Measurements from ENCODE around the gene FAM53B. TPM values are rescaled to one million over a fixed set of nuclear protein-coding genes. Genes with fewer than 3 reads are reported as not detected.

Gene FAM53B
- total RNA-seq, 1 donor from 2014 or later: 24.1 TPM

- intact Hi-C loops (cut with micrococcal nuclease): loop anchor here (5.0 kb wide), 1 partner anchor 93 kb away; the partner anchor contains the start of gene EEF1AKMT2
These were observed 44.5 kb downstream of the FAM53B start for GRCh38 chr10:124699471-124700292.

- intact Hi-C loops (cut with micrococcal nuclease): loop anchor here (5.0 kb wide), 1 partner anchor 93 kb away; the partner anchor contains the start of gene EEF1AKMT2
These were observed 45.4 kb downstream of the FAM53B start for GRCh38 chr10:124698545-124699469.

GRCh38 chr10:124697837-124698544 is 46.2 kb downstream of the FAM53B start:
- intact Hi-C loops (cut with micrococcal nuclease): loop anchor here (2.0 to 5.0 kb wide), 2 partner anchors 51 to 94 kb away; partner anchors contain the start of gene EEF1AKMT2

GRCh38 chr10:124697443-124697836 is 46.7 kb downstream of the FAM53B start:
- intact Hi-C loops (cut with micrococcal nuclease): loop anchor here (2.0 to 5.0 kb wide), 2 partner anchors 51 to 95 kb away; partner anchors contain the start of gene EEF1AKMT2

GRCh38 chr10:124696446-124697392 is 47.5 kb downstream of the FAM53B start:
- intact Hi-C loops (cut with micrococcal nuclease): loop anchor here (2.0 to 5.0 kb wide), 2 partner anchors 50 to 96 kb away; partner anchors contain the start of gene EEF1AKMT2

GRCh38 chr10:124695259-124695658 is 48.9 kb downstream of the FAM53B start:
- intact Hi-C loops (cut with micrococcal nuclease): loop anchor here (5.0 kb wide), 1 partner anchor 97 kb away; the partner anchor contains the start of gene EEF1AKMT2

- intact Hi-C loops (cut with micrococcal nuclease): loop anchor here (5.0 kb wide), 1 partner anchor 98 kb away; the partner anchor contains the start of gene EEF1AKMT2
These were observed 49.5 kb downstream of the FAM53B start for GRCh38 chr10:124694481-124695220.

- intact Hi-C loops (cut with micrococcal nuclease): no loop called here
These were observed 50.3 kb downstream of the FAM53B start for GRCh38 chr10:124693801-124694416.

GRCh38 chr10:124693396-124693795 is 50.8 kb downstream of the FAM53B start:
- intact Hi-C loops (cut with micrococcal nuclease): no loop called here

- intact Hi-C loops (cut with micrococcal nuclease): no loop called here
These were observed 52.1 kb downstream of the FAM53B start for GRCh38 chr10:124692100-124692446.

- intact Hi-C loops (cut with micrococcal nuclease): no loop called here
These were observed 52.6 kb downstream of the FAM53B start for GRCh38 chr10:124691421-124692099.

- intact Hi-C loops (cut with micrococcal nuclease): no loop called here
These were observed 53.2 kb downstream of the FAM53B start for GRCh38 chr10:124691002-124691401.

- intact Hi-C loops (cut with micrococcal nuclease): loop anchor here (2.0 kb wide), 1 partner anchor 41 kb away; no protein-coding TSS in a partner anchor
These were observed 54.2 kb downstream of the FAM53B start for GRCh38 chr10:124689911-124690498.

GRCh38 chr10:124688889-124689670 is 55.1 kb downstream of the FAM53B start:
- intact Hi-C loops (cut with micrococcal nuclease): loop anchor here (2.0 kb wide), 1 partner anchor 40 kb away; no protein-coding TSS in a partner anchor

GRCh38 chr10:124688386-124688785 is 55.8 kb downstream of the FAM53B start:
- intact Hi-C loops (cut with micrococcal nuclease): loop anchor here (2.0 kb wide), 1 partner anchor 40 kb away; no protein-coding TSS in a partner anchor

- intact Hi-C loops (cut with micrococcal nuclease): no loop called here
These were observed 57.3 kb downstream of the FAM53B start for GRCh38 chr10:124686707-124687376.

Measured in T-helper 2 cell treated with Interferon-gamma antibody and Interleukin-4, amounts not matched to agents 100 ng/mL and 5 ng/mL, for 36 hours (primary cell).